NB4 (cell line): ENCODE data around the gene NACC2.

Experiments used
- DNase-seq: peaks from one replicate; pipeline ENCODE4 v3.0.0; 2010; ENCODE audit warnings: low read depth
- H3K4me3 ChIP-seq: one replicate; pipeline ENCODE4 v1.5.1; 2011; ENCODE audit warnings: mild to moderate bottlenecking, low read depth, low read length, moderate library complexity
- CTCF ChIP-seq: IDR thresholded peaks from one replicate; pipeline ENCODE4 v1.5.1; 2012; ENCODE audit warnings: low read depth, low read length
- MAX ChIP-seq: IDR thresholded peaks from 2 replicates; pipeline ENCODE4 v1.6.1; 2011; ENCODE audit warnings: low read depth, low read length
- MYC ChIP-seq: IDR thresholded peaks from 2 replicates; pipeline ENCODE4 v1.6.1; 2011; ENCODE audit warnings: low read depth, low read length
- POLR2A ChIP-seq: IDR thresholded peaks from 2 replicates; pipeline ENCODE4 v1.6.1; 2011; ENCODE audit warnings: mild to moderate bottlenecking; ENCODE audit not compliant: insufficient read length; ENCODE audit errors: extremely low read depth

NACC2 gene

GRCh38 chr9:136141682-136142413 lies 46.8 kb upstream of the NACC2 start:
- H3K4me3 ChIP-seq: no peak overlapping the region
- no peak for DNase-seq
- TF ChIP-seq MYC (no peak), CTCF (no peak), POLR2A (no peak), MAX (no peak)

- H3K4me3 ChIP-seq: no peak overlapping the region
- DNase-seq: no peak
- no peak for TF ChIP-seq MYC
Observed at GRCh38 chr9:136140966-136141365, 45.9 kb upstream of the NACC2 start.

- TF ChIP-seq MAX (no peak), POLR2A (no peak), MYC (no peak), CTCF (no peak)
- DNase-seq: no peak
- no peak overlapping the region for H3K4me3 ChIP-seq
Observed at GRCh38 chr9:136140046-136140445, 45.0 kb upstream of the NACC2 start.

GRCh38 chr9:136138566-136138965 lies 43.5 kb upstream of the NACC2 start:
- TF ChIP-seq MYC (no peak), CTCF (peak; percentile 66), POLR2A (no peak), MAX (no peak)
- DNase-seq: peak; percentile 64
- H3K4me3 ChIP-seq: no peak overlapping the region

GRCh38 chr9:136137321-136138265 lies 42.5 kb upstream of the NACC2 start:
- TF ChIP-seq MYC (no peak), MAX (no peak), CTCF (no peak), POLR2A (no peak)
- no peak for DNase-seq
- H3K4me3 ChIP-seq: no peak overlapping the region

GRCh38 chr9:136136127-136136925 lies 41.2 kb upstream of the NACC2 start:
- TF ChIP-seq CTCF (no peak), MYC (no peak), MAX (no peak), POLR2A (no peak)
- DNase-seq: no peak
- no peak overlapping the region for H3K4me3 ChIP-seq
